Hepatocyte (in vitro differentiated cells): ENCODE data around the gene DSCAM. TPM values are rescaled to one million over a fixed set of nuclear protein-coding genes. Genes with fewer than 3 reads are reported as not detected.

Experiments used
- DNase-seq: peaks from one replicate; pipeline ENCODE4 v3.0.0-alpha.2; 2016; ENCODE audit warnings: low spot score
- H2AFZ ChIP-seq: fragments of 200-600 bp; sonication (generic); 2 replicates; pipeline ENCODE4 v1.6.0; 2016; ENCODE audit warnings: antibody characterized with exemption, mild to moderate bottlenecking
- H3K27ac ChIP-seq: fragments of 200-600 bp; sonication (generic); 2 replicates; pipeline ENCODE4 v1.5.1; 2016; ENCODE audit warnings: mild to moderate bottlenecking
- H3K27me3 ChIP-seq: fragments of 200-600 bp; sonication (generic); 2 replicates; pipeline ENCODE4 v1.6.1; 2016
- H3K36me3 ChIP-seq: fragments of 200-600 bp; sonication (generic); replicated peaks from 2 replicates; pipeline ENCODE4 v1.5.1; 2016; ENCODE audit warnings: low read depth; ENCODE audit not compliant: insufficient read depth
- H3K4me1 ChIP-seq: fragments of 200-600 bp; sonication (generic); 2 replicates; pipeline ENCODE4 v1.5.1; 2016; ENCODE audit warnings: mild to moderate bottlenecking, moderate library complexity; ENCODE audit not compliant: insufficient read depth
- H3K4me2 ChIP-seq: fragments of 200-600 bp; sonication (generic); 2 replicates; pipeline ENCODE4 v1.6.0; 2016
- H3K4me3 ChIP-seq: fragments of 200-600 bp; sonication (generic); 2 replicates; pipeline ENCODE4 v1.5.1; 2016; ENCODE audit warnings: mild to moderate bottlenecking
- H3K79me2 ChIP-seq: fragments of 200-600 bp; sonication (generic); 2 replicates; pipeline ENCODE4 v1.6.0; 2017; ENCODE audit warnings: mild to moderate bottlenecking
- H3K9me2 ChIP-seq: fragments of 200-600 bp; sonication (generic); replicated peaks from 2 replicates; pipeline ENCODE4 v1.6.0; 2017; ENCODE audit warnings: mild to moderate bottlenecking; ENCODE audit not compliant: insufficient read depth
- H3K9me3 ChIP-seq: fragments of 200-600 bp; sonication (generic); 2 replicates; pipeline ENCODE4 v1.5.1; 2016; ENCODE audit warnings: low read depth, mild to moderate bottlenecking
- H4K20me1 ChIP-seq: fragments of 200-600 bp; sonication (generic); 2 replicates; pipeline ENCODE4 v1.6.0; 2016; ENCODE audit warnings: mild to moderate bottlenecking; ENCODE audit not compliant: insufficient read depth, poor library complexity, severe bottlenecking
- CTCF ChIP-seq: fragments of 200-600 bp; sonication (generic); IDR thresholded peaks from 2 replicates; pipeline ENCODE4 v1.5.1; 2016; ENCODE audit warnings: antibody characterized with exemption, mild to moderate bottlenecking; ENCODE audit not compliant: poor library complexity
- EZH2 ChIP-seq: fragments of 200-600 bp; sonication (generic); IDR thresholded peaks from 2 replicates; pipeline ENCODE4 v1.6.1; 2016; ENCODE audit warnings: antibody characterized with exemption, mild to moderate bottlenecking, borderline replicate concordance
- EZH2phosphoT487 ChIP-seq: fragments of 200-600 bp; sonication (generic); IDR thresholded peaks from one replicate; pipeline ENCODE4 v1.6.1; 2018; ENCODE audit warnings: antibody characterized with exemption, mild to moderate bottlenecking, low read depth, moderate library complexity; ENCODE audit not compliant: unreplicated experiment, severe bottlenecking
- WGBS: methylation state at CpG from one replicate; pipeline ENCODE4 v1.1.6; 2016; ENCODE audit warnings: low lambda C conversion rate; ENCODE audit errors: missing lambda C conversion rate; 5-methylcytosine and 5-hydroxymethylcytosine counted together
- polyA plus RNA-seq: library from polyadenylated mRNA; unstranded; fragments of >200 nt; fragmentation: Nextera tagmentation; extraction: Ambion mirVana; gene quantifications from 2 replicates; pipeline ENCODE4 v1.2.1, GENCODE V29; 2016
- total RNA-seq: library from RNA; depleted of rRNA; stranded (reverse); fragments of >200 nt; gene quantifications from 2 replicates; pipeline ENCODE4 v1.2.3, GENCODE V29; 2014

DSCAM gene
- total and polyA plus RNA-seq, 2 experiments from 2014 or later = 0.33 TPM; not detected in 1

- 89% methylated on average over 4 of the region's 4 CpGs for WGBS
Measured at GRCh38 chr21:40689217-40689616, 157.7 kb downstream of the DSCAM start.

GRCh38 chr21:40688106-40688864, 158.7 kb downstream of the DSCAM start:
- H3K27me3 ChIP-seq = no peaks in the 10 kb centered on the region
- no peaks in the 10 kb centered on the region for H3K9me3 ChIP-seq
- no peak overlapping the region for H3K27ac ChIP-seq
- H3K9me2 ChIP-seq = no peaks in the 10 kb centered on the region
- peaks cover 4% of the 10 kb centered on the region for H3K4me1 ChIP-seq
- H3K79me2 ChIP-seq = no peaks in the 10 kb centered on the region
- no peaks in the 10 kb centered on the region for H4K20me1 ChIP-seq
- H3K36me3 ChIP-seq = no peaks in the 10 kb centered on the region
- H3K4me3 ChIP-seq = no peak overlapping the region
- DNase-seq = no peak
- no peak overlapping the region for H2AFZ ChIP-seq
- 51% methylated on average over 5 of the region's 5 CpGs for WGBS
- no peak overlapping the region for H3K4me2 ChIP-seq
- no peak for TF ChIP-seq EZH2phosphoT487
- TF ChIP-seq EZH2 = no peak
- no peak for TF ChIP-seq CTCF

More at GRCh38 chr21:40689217-40689616, 157.7 kb downstream of the DSCAM start:
- Histone ChIP-seq H4K20me1 (no peaks in the 10 kb centered on the region), H3K79me2 (no peaks in the 10 kb centered on the region), H2AFZ (no peak overlapping the region), H3K9me2 (no peaks in the 10 kb centered on the region), H3K27me3 (no peaks in the 10 kb centered on the region), H3K4me3 (no peak overlapping the region), H3K4me2 (no peak overlapping the region), H3K36me3 (no peaks in the 10 kb centered on the region), H3K4me1 (peaks cover 4% of the 10 kb centered on the region), H3K27ac (no peak overlapping the region), H3K9me3 (no peaks in the 10 kb centered on the region)
- DNase-seq = no peak
- no peak for TF ChIP-seq EZH2
- no peak for TF ChIP-seq EZH2phosphoT487
- no peak for TF ChIP-seq CTCF

- no peaks in the 10 kb centered on the region for H3K27me3 ChIP-seq
- H3K79me2 ChIP-seq = no peaks in the 10 kb centered on the region
- H3K4me1 ChIP-seq = peaks cover 4% of the 10 kb centered on the region
- H3K9me2 ChIP-seq = no peaks in the 10 kb centered on the region
- DNase-seq = no peak
- no peaks in the 10 kb centered on the region for H4K20me1 ChIP-seq
- no peak overlapping the region for H3K4me3 ChIP-seq
- WGBS = 67% methylated on average over 4 of the region's 4 CpGs
- no peak overlapping the region for H2AFZ ChIP-seq
- no peak overlapping the region for H3K27ac ChIP-seq
- H3K9me3 ChIP-seq = no peaks in the 10 kb centered on the region
- no peaks in the 10 kb centered on the region for H3K36me3 ChIP-seq
- no peak for TF ChIP-seq EZH2phosphoT487
- no peak for TF ChIP-seq CTCF
- TF ChIP-seq EZH2 = no peak
- no peak overlapping the region for H3K4me2 ChIP-seq
Measured at GRCh38 chr21:40687625-40688024, 159.3 kb downstream of the DSCAM start.
